ENCODE data around the gene ME1. TPM values are rescaled to one million over a fixed set of nuclear protein-coding genes. Genes with fewer than 3 reads are reported as not detected.
"Not testable (repeated sequence)": the region's sequence is repeated elsewhere in the genome, so short reads cannot be mapped to it uniquely, and the experiment has no call there.

The ME1 gene
- total and polyA plus RNA-seq, 2 of the 13 experiments (the other 11 are each of a cell fraction or from before 2014, with no cell fraction given), result not detected

DNA sequence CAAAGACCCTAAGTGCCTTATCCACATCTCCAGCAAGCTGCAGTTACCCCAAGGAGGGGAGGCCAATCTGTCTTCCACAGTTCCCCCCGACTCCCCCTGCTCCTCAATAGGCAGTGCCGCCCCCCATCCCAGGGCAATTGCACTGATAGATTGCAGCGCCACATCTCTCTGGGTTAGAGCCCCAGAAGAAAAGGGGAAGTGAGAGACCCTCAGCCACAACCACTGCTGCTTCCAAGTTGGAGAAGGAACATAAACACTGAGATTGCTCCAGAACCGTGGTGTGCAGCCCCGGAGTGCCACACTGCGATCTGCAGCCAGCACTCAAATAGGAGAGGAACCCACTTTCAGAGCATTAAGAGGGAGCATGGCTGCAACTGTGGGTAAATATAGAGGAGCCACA, 136.2 kb downstream of the ME1 start (continued):
- TF ChIP-seq, protein P1, sequence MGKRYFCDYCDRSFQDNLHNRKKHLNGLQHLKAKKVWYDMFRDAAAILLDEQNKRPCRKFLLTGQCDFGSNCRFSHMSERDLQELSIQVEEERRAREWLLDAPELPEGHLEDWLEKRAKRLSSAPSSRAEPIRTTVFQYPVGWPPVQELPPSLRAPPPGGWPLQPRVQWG (CRISPR knock-in tag; IDR thresholded peaks at IDR 0.05; ENCODE audit: borderline replicate concordance, low read depth), result no peak
- no peak for TF ChIP-seq CHD2 (IDR thresholded peaks at IDR 0.05; ENCODE audit: low read depth, low read length)

- Histone ChIP-seq H3K27ac (ENCODE audit: extremely low read length, insufficient read depth, low read length) (no peak overlapping the region), H3K36me3 (replicated peaks in 1 of 2; ENCODE audit: control insufficient read depth in 1 of 2, insufficient read depth in 2 of 2, low read length in 2 of 2) (no peaks in the 10 kb centered on the region), H2AFZ (ENCODE audit: low read length) (no peak overlapping the region), H3K4me1 (ENCODE audit: insufficient read depth, low read length) (no peaks in the 10 kb centered on the region), H3K9ac (ENCODE audit: insufficient read depth, low read depth, low read length) (no peak overlapping the region), H3K27me3 (ENCODE audit: control insufficient read depth in 1 of 2, insufficient read depth in 2 of 2, low read length in 2 of 2) (no peaks in the 10 kb centered on the region; a peak in 1 of 5 replicates), H3K4me3 (replicated peaks in 1 of 3; ENCODE audit: insufficient read depth in 1 of 3, low read depth in 2 of 3, low read length in 3 of 3) (0 out of 6 replicates have a peak overlapping the region, but pooled peaks of 1 of the 3 experiments have one; percentile 16), H4K20me1 (ENCODE audit: insufficient read depth, low read length) (no peaks in the 10 kb centered on the region), H3K4me2 (ENCODE audit: low read depth, low read length) (peak overlapping the region; percentile 36; the same call in 1 of the 2 replicates), H3K9me3 (ENCODE audit: low read length) (no peaks in the 10 kb centered on the region), H3K79me2 (ENCODE audit: insufficient read depth, low read length) (no peaks in the 10 kb centered on the region)
- TF ChIP-seq ZNF275 (CRISPR knock-in tag; IDR thresholded peaks at IDR 0.05; ENCODE audit: borderline replicate concordance), result no peak
- no peak for TF ChIP-seq HDAC6 (IDR thresholded peaks at IDR 0.05; ENCODE audit: low read depth, low read length)
- no peak for TF ChIP-seq HNF4G (IDR thresholded peaks at IDR 0.05; ENCODE audit: borderline replicate concordance, low read depth, low read length)
- no peak for TF ChIP-seq HNF4G (CRISPR knock-in tag; IDR thresholded peaks at IDR 0.05; ENCODE audit: borderline replicate concordance, low read depth)
- no peak for TF ChIP-seq ATF7 (IDR thresholded peaks at IDR 0.05)
- no peak for TF ChIP-seq ATF7 (CRISPR knock-in tag; IDR thresholded peaks at IDR 0.05)
- TF ChIP-seq KAT7 (CRISPR knock-in tag; IDR thresholded peaks at IDR 0.05; ENCODE audit: borderline replicate concordance), result no peak
- TF ChIP-seq NR2F6 (IDR thresholded peaks at IDR 0.05), result no peak
- TF ChIP-seq NR2F6 (CRISPR knock-in tag; IDR thresholded peaks at IDR 0.05), result no peak
- TF ChIP-seq RFX3 (CRISPR knock-in tag; IDR thresholded peaks at IDR 0.05), result no peak
- no peak for TF ChIP-seq HES4 (CRISPR knock-in tag; IDR thresholded peaks at IDR 0.05; ENCODE audit: borderline replicate concordance)
- TF ChIP-seq ZNF44 (CRISPR knock-in tag; IDR thresholded peaks at IDR 0.05), result no peak
- no peak for TF ChIP-seq RFX1 (IDR thresholded peaks at IDR 0.05)
- no peak for TF ChIP-seq MAFF (IDR thresholded peaks at IDR 0.05; ENCODE audit: low read depth, low read length)
- TF ChIP-seq MLLT10 (CRISPR knock-in tag; IDR thresholded peaks at IDR 0.05), result no peak
- WGBS (ENCODE audit: low lambda C conversion rate), result 35% methylated on average over 3 of the region's 9 CpGs
- ChIA-PET CTCF (ENCODE audit: low intra/inter-chr PET ratio, low total read pairs) (no interaction called here), POLR2A (no interaction called here)
- FAIRE-seq (no peak), DNase-seq (ENCODE audit: low spot score) (no peak), ATAC-seq (no peak)
- in situ Hi-C loops (cut with HindIII; ENCODE audit: extremely low pct_ligation_motif_present, low pct_unique_long_range_greater_than_20kb) (no loop called here), intact Hi-C loops (cut with micrococcal nuclease; ENCODE audit: unreplicated experiment) (no loop called here)
- BruUV-seq (replicated peaks), result no TSS peak
Measured at GRCh38 chr6:83292900-83293843, 137.7 kb downstream of the ME1 start.

GRCh38 chr6:83287298-83287697, 143.6 kb downstream of the ME1 start:
- intact Hi-C loops (cut with micrococcal nuclease; ENCODE audit: unreplicated experiment), result not testable (repeated sequence)

More at GRCh38 chr6:83287298-83287697, 143.6 kb downstream of the ME1 start:
- H4K20me1 ChIP-seq (ENCODE audit: insufficient read depth, low read length); H3K4me2 ChIP-seq (ENCODE audit: low read depth, low read length); POLR2A ChIA-PET; BruUV-seq (replicated peaks); H3K27me3 ChIP-seq (ENCODE audit: control insufficient read depth in 1 of 2, insufficient read depth in 2 of 2, low read length in 2 of 2); ATAC-seq; H2AFZ ChIP-seq (ENCODE audit: low read length); H3K27ac ChIP-seq (ENCODE audit: extremely low read length, insufficient read depth, low read length); DNase-seq (ENCODE audit: low spot score); H3K9me3 ChIP-seq (ENCODE audit: low read length); FAIRE-seq; H3K79me2 ChIP-seq (ENCODE audit: insufficient read depth, low read length); H3K9ac ChIP-seq (ENCODE audit: insufficient read depth, low read depth, low read length); in situ Hi-C loops (cut with HindIII; ENCODE audit: extremely low pct_ligation_motif_present, low pct_unique_long_range_greater_than_20kb); H3K36me3 ChIP-seq (replicated peaks in 1 of 2; ENCODE audit: control insufficient read depth in 1 of 2, insufficient read depth in 2 of 2, low read length in 2 of 2); CTCF ChIA-PET (ENCODE audit: low intra/inter-chr PET ratio, low total read pairs); H3K4me3 ChIP-seq (replicated peaks in 1 of 3; ENCODE audit: insufficient read depth in 1 of 3, low read depth in 2 of 3, low read length in 3 of 3); H3K4me1 ChIP-seq (ENCODE audit: insufficient read depth, low read length): not testable (repeated sequence)
- 37% methylated on average over 6 of the region's 6 CpGs for WGBS (ENCODE audit: low lambda C conversion rate)
